Gastroesophageal sphincter (tissue), 4 donors: ENCODE results near the gene LENG8. TPM values are rescaled to one million over a fixed set of nuclear protein-coding genes. Genes with fewer than 3 reads are reported as not detected.
A peak's percentile ranks its signal among the peaks of the same experiment; 100 is the strongest.

Source experiments
- ATAC-seq: fragments of 150-250 bp; one replicate; pipeline ENCODE4 v1.9.1; 2016; ENCODE audit warnings: mild to moderate bottlenecking, moderate library complexity
- H3K27ac ChIP-seq, 4 donors: fragments of 200-600 bp; sonication (generic) in 3 of 4; 1 replicate in 3 of 4; 2 replicates in 1 of 4; pipeline ENCODE4 v1.5.1; 2016 to 2019
- H3K27me3 ChIP-seq: fragments of 200-600 bp; sonication (generic); one replicate; pipeline ENCODE4 v1.5.1; 2019
- H3K36me3 ChIP-seq, 2 donors: fragments of 200-600 bp; sonication (generic); one replicate each; pipeline ENCODE4 v1.5.1; 2019; ENCODE audit warnings: control low read depth in 1 of 2
- H3K4me1 ChIP-seq, 3 donors: fragments of 200-600 bp; sonication (generic); 1 replicate in 2 of 3; 2 replicates in 1 of 3; pipeline ENCODE4 v1.5.1; 2016 to 2019; ENCODE audit warnings: control low read depth in 2 of 3
- H3K4me3 ChIP-seq, 2 donors: fragments of 200-600 bp; sonication (generic); one replicate each; pipeline ENCODE4 v1.5.1; 2019; ENCODE audit warnings: mild to moderate bottlenecking in 1 of 2, moderate library complexity in 1 of 2
- H3K9me3 ChIP-seq, 3 donors: fragments of 200-600 bp; sonication (generic); one replicate each; pipeline ENCODE4 v1.5.1; 2017 to 2019; ENCODE audit warnings: control low read depth in 2 of 3
- EP300 ChIP-seq: sonication (generic); formaldehyde crosslinking; IDR thresholded peaks from one replicate; pipeline ENCODE4 v1.6.1; 2017; ENCODE audit warnings: antibody characterized with exemption, mild to moderate bottlenecking
- POLR2A ChIP-seq, 2 donors: fragments of 450-650 bp; IDR thresholded peaks; one replicate each; pipeline ENCODE4 v1.6.1; 2017; ENCODE audit warnings: antibody characterized with exemption in 2 of 2, mild to moderate bottlenecking in 2 of 2, moderate library complexity in 1 of 2
- POLR2AphosphoS5 ChIP-seq: sonication (generic); formaldehyde crosslinking; IDR thresholded peaks from one replicate; pipeline ENCODE4 v1.6.1; 2017; ENCODE audit warnings: antibody characterized with exemption
- WGBS, 2 donors: methylation state at CpG; one replicate each; pipeline ENCODE4 v1.1.5; 2018; ENCODE audit warnings: low coverage in 1 of 2; 5-methylcytosine and 5-hydroxymethylcytosine counted together
- total RNA-seq, 4 donors: library from RNA; depleted of rRNA; stranded (reverse); fragments of >200 nt; gene quantifications; one replicate each; pipeline ENCODE4 v1.1.0, GENCODE V29; 2016
- TF ChIP-seq, protein P1 (sequence below), 4 experiments: fragments of 200-600 bp in 2 of 4; fragments of 450-650 bp in 2 of 4; sonication (generic) in 1 of 4; IDR thresholded peaks; one replicate each; pipeline ENCODE4 v1.5.1; 2017 to 2019; ENCODE audit warnings: antibody characterized with exemption in 4 of 4, mild to moderate bottlenecking in 2 of 4, moderate library complexity in 2 of 4

LENG8 gene
- total RNA-seq, 4 donors from 2014 or later: 25.4 to 215 (median 80.9) TPM

DNA sequence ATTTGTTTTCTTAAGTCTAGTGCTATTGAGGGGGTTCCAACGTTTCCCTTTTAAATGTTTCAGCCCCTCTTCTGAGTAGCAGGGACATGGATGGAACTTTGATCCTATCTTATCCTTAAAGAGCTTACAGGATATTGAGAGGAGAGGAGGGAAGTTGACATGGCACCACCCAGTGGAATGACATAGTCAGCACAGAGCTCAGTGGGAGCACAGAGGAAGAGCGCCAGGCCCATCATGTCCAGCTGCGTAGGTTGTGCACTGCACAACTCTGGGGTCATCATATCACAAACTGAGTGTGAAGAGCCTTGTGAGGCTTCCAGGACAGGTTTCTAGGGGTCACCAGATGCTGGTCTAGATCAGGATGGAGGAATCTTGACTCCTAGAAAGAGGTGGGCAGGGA is 28.7 kb downstream of the LENG8 start:
- ATAC-seq: no peak
- no peaks in the 10 kb centered on the region for H3K9me3 ChIP-seq
- H3K4me3 ChIP-seq: no peak overlapping the region
- H3K27me3 ChIP-seq: peaks cover 80% of the 10 kb centered on the region
- no peaks in the 10 kb centered on the region for H3K36me3 ChIP-seq
- no peak overlapping the region for H3K27ac ChIP-seq
- H3K4me1 ChIP-seq: peaks cover 0 to 7% (median 6%) of the 10 kb centered on the region in 3 donors
- TF ChIP-seq EP300: no peak
- TF ChIP-seq, protein P1, sequence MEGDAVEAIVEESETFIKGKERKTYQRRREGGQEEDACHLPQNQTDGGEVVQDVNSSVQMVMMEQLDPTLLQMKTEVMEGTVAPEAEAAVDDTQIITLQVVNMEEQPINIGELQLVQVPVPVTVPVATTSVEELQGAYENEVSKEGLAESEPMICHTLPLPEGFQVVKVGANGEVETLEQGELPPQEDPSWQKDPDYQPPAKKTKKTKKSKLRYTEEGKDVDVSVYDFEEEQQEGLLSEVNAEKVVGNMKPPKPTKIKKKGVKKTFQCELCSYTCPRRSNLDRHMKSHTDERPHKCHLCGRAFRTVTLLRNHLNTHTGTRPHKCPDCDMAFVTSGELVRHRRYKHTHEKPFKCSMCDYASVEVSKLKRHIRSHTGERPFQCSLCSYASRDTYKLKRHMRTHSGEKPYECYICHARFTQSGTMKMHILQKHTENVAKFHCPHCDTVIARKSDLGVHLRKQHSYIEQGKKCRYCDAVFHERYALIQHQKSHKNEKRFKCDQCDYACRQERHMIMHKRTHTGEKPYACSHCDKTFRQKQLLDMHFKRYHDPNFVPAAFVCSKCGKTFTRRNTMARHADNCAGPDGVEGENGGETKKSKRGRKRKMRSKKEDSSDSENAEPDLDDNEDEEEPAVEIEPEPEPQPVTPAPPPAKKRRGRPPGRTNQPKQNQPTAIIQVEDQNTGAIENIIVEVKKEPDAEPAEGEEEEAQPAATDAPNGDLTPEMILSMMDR (IDR thresholded peaks at IDR 0.05): no peak
- TF ChIP-seq POLR2A (IDR thresholded peaks at IDR 0.05): no peak
- no peak for TF ChIP-seq POLR2AphosphoS5
- 20 to 50% methylated on average over 1 to 2 of the region's 3 CpGs for WGBS, 2 donors

DNA sequence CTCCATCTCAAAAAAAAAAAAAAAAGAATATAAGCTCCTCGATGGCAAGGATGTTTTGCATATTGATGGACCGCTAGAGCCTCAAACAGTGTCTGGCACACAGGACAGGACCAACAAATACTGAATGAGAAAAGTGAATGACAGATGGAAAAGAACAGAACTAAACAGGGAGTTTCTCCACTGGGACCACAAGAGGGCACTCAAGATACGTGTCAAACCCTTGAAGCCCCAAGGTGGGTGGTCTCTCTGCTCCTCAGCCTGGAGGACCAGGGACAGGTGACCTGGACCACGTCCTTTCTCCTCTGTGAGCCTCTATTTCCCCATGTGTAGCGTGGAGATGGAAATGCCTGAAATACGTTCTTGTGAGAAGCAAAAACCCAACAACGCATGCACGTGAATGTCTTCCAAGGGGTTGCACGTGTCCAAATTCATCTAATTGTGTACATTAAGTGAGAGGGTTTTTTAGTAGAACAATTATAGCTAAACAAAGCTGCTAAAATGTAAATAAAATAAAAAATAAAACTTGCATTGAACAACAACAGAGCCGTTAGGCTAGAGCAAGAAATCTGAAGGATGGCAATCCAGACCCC is 29.8 kb downstream of the LENG8 start:
- Histone ChIP-seq H3K36me3 (no peaks in the 10 kb centered on the region), H3K27me3 (peaks cover 77% of the 10 kb centered on the region), H3K9me3 (no peaks in the 10 kb centered on the region), H3K27ac (no peak overlapping the region), H3K4me1 (peaks cover 0 to 2% (median 2%) of the 10 kb centered on the region in 3 donors), H3K4me3 (no peak overlapping the region)
- ATAC-seq: no peak
- 4 to 13% methylated on average over 7 to 10 of the region's 10 CpGs for WGBS, 2 donors
- TF ChIP-seq, protein P1 (IDR thresholded peaks at IDR 0.05): peak in 3 of 4 experiments; percentile 17 to 58 (median 38)
- no peak for TF ChIP-seq POLR2A (IDR thresholded peaks at IDR 0.05)

DNA sequence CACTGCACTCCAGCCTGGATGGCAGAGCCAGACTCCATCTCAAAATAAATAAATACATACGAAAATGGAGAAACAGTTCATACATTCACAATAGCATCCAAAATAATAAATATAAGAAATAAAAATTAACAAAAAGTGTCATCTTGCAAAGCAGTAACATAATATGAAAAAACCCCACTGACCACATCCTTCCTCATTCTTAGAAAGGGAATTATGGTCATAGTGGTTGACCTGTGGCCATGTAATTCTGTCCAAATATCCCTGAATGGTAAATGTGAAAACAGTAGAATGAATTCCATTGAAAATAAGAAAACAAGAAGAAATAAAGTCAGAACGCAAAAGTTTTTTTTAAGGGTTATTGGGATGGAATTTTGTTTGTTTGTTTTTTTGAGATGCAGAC is 31.1 kb downstream of the LENG8 start:
- TF ChIP-seq EP300: no peak
- no peak for TF ChIP-seq POLR2A (IDR thresholded peaks at IDR 0.05)
- TF ChIP-seq, protein P1 (IDR thresholded peaks at IDR 0.05): no peak
- no peak for TF ChIP-seq POLR2AphosphoS5
- ATAC-seq: no peak
- Histone ChIP-seq H3K9me3 (no peaks in the 10 kb centered on the region), H3K27me3 (peaks cover 77% of the 10 kb centered on the region), H3K4me1 (no peaks in the 10 kb centered on the region), H3K27ac (no peak overlapping the region), H3K36me3 (no peaks in the 10 kb centered on the region), H3K4me3 (no peak overlapping the region)
- 60 to 68% methylated on average over 2 of the region's 2 CpGs for WGBS, 2 donors

DNA sequence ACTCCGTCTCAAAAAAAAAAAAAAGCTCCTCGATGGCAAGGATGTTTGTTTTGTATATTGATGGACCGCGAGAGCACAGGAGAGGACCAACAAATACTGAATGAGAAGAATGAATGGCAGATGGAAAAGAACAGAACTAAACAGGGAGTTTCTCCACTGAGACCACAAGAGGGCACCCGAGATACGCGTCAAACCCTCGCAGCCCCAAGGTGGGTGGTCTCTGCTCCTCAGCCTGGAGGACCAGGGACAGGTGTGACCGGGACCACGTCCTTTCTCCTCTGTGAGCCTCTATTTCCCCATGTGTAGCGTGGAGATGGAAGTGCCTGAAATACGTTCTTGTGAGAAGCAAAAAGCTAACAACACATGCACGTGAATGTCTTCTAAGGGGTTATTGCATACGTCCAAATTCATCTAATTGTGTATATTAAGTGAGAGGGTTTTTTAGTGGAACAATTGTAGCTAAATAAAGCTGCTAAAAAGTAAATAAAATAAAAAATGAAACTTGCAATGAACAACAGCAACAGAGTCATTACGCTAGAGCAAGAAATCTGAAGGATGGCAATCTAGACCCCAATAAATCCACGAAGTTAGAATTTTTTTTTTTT is 32.4 kb downstream of the LENG8 start:
- WGBS, 2 donors: 10 to 12% methylated on average over 13 to 16 of the region's 16 CpGs
- ATAC-seq: no peak
- TF ChIP-seq POLR2A (IDR thresholded peaks at IDR 0.05): no peak
- TF ChIP-seq, protein P1 (IDR thresholded peaks at IDR 0.05): peak; percentile 1 to 61 (median 22)
- Histone ChIP-seq H3K4me1 (no peaks in the 10 kb centered on the region), H3K9me3 (no peaks in the 10 kb centered on the region), H3K4me3 (no peak overlapping the region), H3K27me3 (peaks cover 72% of the 10 kb centered on the region), H3K36me3 (no peaks in the 10 kb centered on the region), H3K27ac (no peak overlapping the region)

DNA sequence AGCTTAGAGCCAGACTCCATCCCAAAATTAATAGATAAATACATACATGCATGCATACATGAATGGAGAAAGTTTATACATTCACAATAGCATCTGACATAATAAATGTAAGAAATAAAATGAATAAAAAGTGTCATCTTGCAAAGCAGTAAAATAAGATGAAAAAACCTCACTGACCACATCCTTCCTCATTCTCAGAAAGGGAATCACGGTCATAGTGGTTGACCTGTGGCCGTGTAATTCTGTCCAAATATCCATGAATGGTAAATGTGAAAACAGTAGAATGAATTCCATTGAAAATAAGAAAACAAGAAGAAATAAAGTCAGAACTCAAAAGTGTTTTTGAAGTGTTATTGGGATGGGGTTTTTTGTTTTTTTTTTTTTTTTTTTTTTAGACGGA is 33.9 kb downstream of the LENG8 start:
- H3K4me1 ChIP-seq: no peaks in the 10 kb centered on the region
- H3K9me3 ChIP-seq: no peaks in the 10 kb centered on the region
- peaks cover 64% of the 10 kb centered on the region for H3K27me3 ChIP-seq
- no peak overlapping the region for H3K4me3 ChIP-seq
- no peaks in the 10 kb centered on the region for H3K36me3 ChIP-seq
- ATAC-seq: no peak
- H3K27ac ChIP-seq: no peak overlapping the region
- TF ChIP-seq POLR2A (IDR thresholded peaks at IDR 0.05): no peak
- TF ChIP-seq, protein P1 (IDR thresholded peaks at IDR 0.05): no peak
- no peak for TF ChIP-seq POLR2AphosphoS5
- no peak for TF ChIP-seq EP300
- WGBS, 2 donors: 64 to 72% methylated on average over 2 to 3 of the region's 3 CpGs
